Karpas-422 (cell line): ENCODE measurements around the gene RALGAPB. TPM values are rescaled to one million over a fixed set of nuclear protein-coding genes. Genes with fewer than 3 reads are reported as not detected.
"Not testable (repeated sequence)": the region's sequence is repeated elsewhere in the genome, so short reads cannot be mapped to it uniquely, and the experiment has no call there.

ENCODE experiments used
- DNase-seq: peaks from one replicate; pipeline ENCODE4 v3.0.0-alpha.2; 2015
- H2AFZ ChIP-seq: fragments of 200-600 bp; sonication (generic); 2 replicates; pipeline ENCODE4 v1.6.1; 2014; ENCODE audit warnings: antibody characterized with exemption, low read length, mixed read lengths
- H3K27ac ChIP-seq: fragments of 200-600 bp; sonication (generic); 2 replicates; pipeline ENCODE4 v1.5.1; 2014; ENCODE audit warnings: mild to moderate bottlenecking, low read length, moderate library complexity
- H3K27me3 ChIP-seq: fragments of 200-600 bp; sonication (generic); 2 replicates; pipeline ENCODE4 v1.6.1; 2014; ENCODE audit warnings: low read length, mixed read lengths
- H3K36me3 ChIP-seq: fragments of 200-600 bp; sonication (generic); 2 replicates; pipeline ENCODE4 v1.6.1; 2014; ENCODE audit warnings: low read length, mixed read lengths; ENCODE audit not compliant: insufficient read depth
- H3K4me1 ChIP-seq: fragments of 200-600 bp; sonication (generic); 2 replicates; pipeline ENCODE4 v1.6.1; 2014; ENCODE audit warnings: mild to moderate bottlenecking, low read length, mixed read lengths
- H3K4me2 ChIP-seq: fragments of 200-600 bp; sonication (generic); 2 replicates; pipeline ENCODE4 v1.6.1; 2014; ENCODE audit warnings: low read length, low read depth, mild to moderate bottlenecking; ENCODE audit not compliant: poor library complexity, severe bottlenecking
- H3K4me3 ChIP-seq: fragments of 200-600 bp; sonication (generic); 2 replicates; pipeline ENCODE4 v1.5.1; 2014; ENCODE audit warnings: mild to moderate bottlenecking, antibody characterized with exemption, low read length, mixed read lengths
- H3K79me2 ChIP-seq: fragments of 200-600 bp; sonication (generic); 2 replicates; pipeline ENCODE4 v1.6.1; 2014; ENCODE audit warnings: mild to moderate bottlenecking, low read length, mixed read lengths
- H3K9ac ChIP-seq: fragments of 200-600 bp; sonication (generic); 2 replicates; pipeline ENCODE4 v1.6.0; 2014; ENCODE audit warnings: low read length
- H3K9me2 ChIP-seq: fragments of 200-600 bp; sonication (generic), shearing (Covaris generic); replicated peaks from 2 replicates; pipeline ENCODE4 v1.6.0; 2014; ENCODE audit warnings: mild to moderate bottlenecking, low read length, moderate library complexity; ENCODE audit not compliant: insufficient read depth
- H3K9me3 ChIP-seq: fragments of 300-700, 200-600 bp; sonication (generic); 2 replicates; pipeline ENCODE4 v1.6.1; 2014; ENCODE audit warnings: low read length, mixed read lengths
- H4K20me1 ChIP-seq: fragments of 200-600 bp; sonication (generic); 2 replicates; pipeline ENCODE4 v1.6.1; 2014; ENCODE audit warnings: mild to moderate bottlenecking, antibody characterized with exemption, low read length, low read depth; ENCODE audit not compliant: insufficient read depth
- total RNA-seq: library from RNA; depleted of rRNA; stranded (reverse); fragments of >200 nt; shearing (Covaris generic); gene quantifications from 2 replicates; pipeline ENCODE4 v1.2.3, GENCODE V29; 2014; ENCODE audit warnings: low replicate concordance

RALGAPB gene
- total RNA-seq, 1 experiment from 2014 or later = 58.6 TPM

- Histone ChIP-seq H2AFZ (no peak overlapping the region), H3K27ac (no peak overlapping the region), H4K20me1 (peaks cover 83% of the 10 kb centered on the region), H3K36me3 (peaks cover 81% of the 10 kb centered on the region), H3K4me1 (peaks cover 78% of the 10 kb centered on the region), H3K27me3 (no peaks in the 10 kb centered on the region), H3K9ac (no peak overlapping the region), H3K9me3 (no peaks in the 10 kb centered on the region), H3K9me2 (no peaks in the 10 kb centered on the region), H3K4me3 (no peak overlapping the region), H3K4me2 (peak overlapping the region; percentile 33), H3K79me2 (peaks cover 87% of the 10 kb centered on the region)
- DNase-seq = no peak
Measured at GRCh38 chr20:38430679-38431325, 41.8 kb upstream of the RALGAPB start.

GRCh38 chr20:38432292-38432691 lies 40.4 kb upstream of the RALGAPB start:
- Histone ChIP-seq H3K9me2 (no peaks in the 10 kb centered on the region), H3K4me2 (peak overlapping the region; percentile 33), H3K79me2 (peaks cover 74% of the 10 kb centered on the region), H3K9me3 (no peaks in the 10 kb centered on the region), H3K4me1 (peaks cover 64% of the 10 kb centered on the region), H3K27me3 (no peaks in the 10 kb centered on the region), H3K36me3 (peaks cover 67% of the 10 kb centered on the region), H3K9ac (no peak overlapping the region; the same call in 1 of the 2 replicates), H3K27ac (no peak overlapping the region), H2AFZ (no peak overlapping the region), H3K4me3 (0 out of 2 replicates have a peak overlapping the region, but pooled peaks have one; percentile 7), H4K20me1 (peaks cover 69% of the 10 kb centered on the region)
- DNase-seq = no peak

GRCh38 chr20:38432870-38433269 lies 39.8 kb upstream of the RALGAPB start:
- Histone ChIP-seq H4K20me1 (peaks cover 63% of the 10 kb centered on the region), H3K4me1 (peaks cover 58% of the 10 kb centered on the region), H3K4me3 (peak overlapping the region; percentile 97; the same call in 1 of the 2 replicates), H3K4me2 (peak overlapping the region; percentile 92), H3K9ac (peak overlapping the region; percentile 89; the same call in 1 of the 2 replicates), H3K36me3 (peaks cover 61% of the 10 kb centered on the region), H3K79me2 (peaks cover 68% of the 10 kb centered on the region), H3K27ac (peak overlapping the region; percentile 87; the same call in 1 of the 2 replicates)
- DNase-seq, H3K9me2 ChIP-seq, H2AFZ ChIP-seq, H3K27me3 ChIP-seq, H3K9me3 ChIP-seq: not testable (repeated sequence)

GRCh38 chr20:38433304-38433972 lies 39.2 kb upstream of the RALGAPB start:
- Histone ChIP-seq H3K27ac (peak overlapping the region; percentile 87), H3K9me3 (no peaks in the 10 kb centered on the region), H3K79me2 (peaks cover 62% of the 10 kb centered on the region), H3K27me3 (no peaks in the 10 kb centered on the region), H3K9ac (peak overlapping the region; percentile 89), H3K4me2 (peak overlapping the region; percentile 92), H3K9me2 (no peaks in the 10 kb centered on the region), H4K20me1 (peaks cover 58% of the 10 kb centered on the region), H3K36me3 (peaks cover 56% of the 10 kb centered on the region), H2AFZ (no peak overlapping the region), H3K4me3 (peak overlapping the region; percentile 97), H3K4me1 (peaks cover 52% of the 10 kb centered on the region)
- DNase-seq = no peak

GRCh38 chr20:38434301-38434741 lies 38.3 kb upstream of the RALGAPB start:
- Histone ChIP-seq H3K4me2 (peak overlapping the region; percentile 92), H3K79me2 (peaks cover 54% of the 10 kb centered on the region), H3K9me3 (no peaks in the 10 kb centered on the region), H3K9me2 (no peaks in the 10 kb centered on the region), H4K20me1 (peaks cover 49% of the 10 kb centered on the region), H3K27ac (peak overlapping the region; percentile 87), H3K27me3 (no peaks in the 10 kb centered on the region), H3K4me3 (peak overlapping the region; percentile 97), H2AFZ (no peak overlapping the region), H3K36me3 (peaks cover 48% of the 10 kb centered on the region), H3K9ac (peak overlapping the region; percentile 89), H3K4me1 (peaks cover 43% of the 10 kb centered on the region)
- DNase-seq = peak; percentile 73

GRCh38 chr20:38434770-38435554 lies 37.7 kb upstream of the RALGAPB start, which contains the start of gene SNHG17:
TSS of gene SNHG17 (minus strand) at chr20:38435328.
- peak; percentile 98 for DNase-seq
- peak within 1 kb of the TSS; percentile 89 for H2AFZ ChIP-seq
- no peaks in the 10 kb centered on the region for H3K9me3 ChIP-seq
- H3K4me3 ChIP-seq = peak within 1 kb of the TSS; percentile 97
- H3K4me1 ChIP-seq = peaks cover 37% of the 10 kb centered on the region
- H3K79me2 ChIP-seq = peaks cover 47% of the 10 kb centered on the region
- no peaks in the 10 kb centered on the region for H3K9me2 ChIP-seq
- peaks cover 42% of the 10 kb centered on the region for H4K20me1 ChIP-seq
- H3K9ac ChIP-seq = peak within 1 kb of the TSS; percentile 89
- no peaks in the 10 kb centered on the region for H3K27me3 ChIP-seq
- H3K36me3 ChIP-seq = peaks cover 43% of the 10 kb centered on the region
- H3K4me2 ChIP-seq = peak within 1 kb of the TSS; percentile 92
- H3K27ac ChIP-seq = peak within 1 kb of the TSS; percentile 87

GRCh38 chr20:38435555-38435939 lies 37.1 kb upstream of the RALGAPB start:
- Histone ChIP-seq H3K79me2 (peaks cover 46% of the 10 kb centered on the region), H4K20me1 (peaks cover 42% of the 10 kb centered on the region), H3K36me3 (peaks cover 42% of the 10 kb centered on the region), H3K4me2 (no peak overlapping the region), H3K9ac (no peak overlapping the region), H3K27me3 (no peaks in the 10 kb centered on the region), H3K9me2 (no peaks in the 10 kb centered on the region), H3K9me3 (no peaks in the 10 kb centered on the region), H3K4me1 (peaks cover 36% of the 10 kb centered on the region), H2AFZ (peak overlapping the region; percentile 89), H3K27ac (no peak overlapping the region), H3K4me3 (no peak overlapping the region; the same call in 1 of the 2 replicates)
- DNase-seq = no peak

GRCh38 chr20:38437796-38438195 lies 34.8 kb upstream of the RALGAPB start:
- Histone ChIP-seq H3K36me3 (peaks cover 20% of the 10 kb centered on the region), H3K4me3 (no peak overlapping the region), H2AFZ (no peak overlapping the region), H3K9me2 (no peaks in the 10 kb centered on the region), H3K79me2 (peaks cover 24% of the 10 kb centered on the region), H3K9ac (no peak overlapping the region), H3K27ac (no peak overlapping the region), H3K4me2 (no peak overlapping the region), H4K20me1 (peaks cover 20% of the 10 kb centered on the region), H3K27me3 (no peaks in the 10 kb centered on the region), H3K4me1 (peaks cover 18% of the 10 kb centered on the region), H3K9me3 (no peaks in the 10 kb centered on the region)
- no peak for DNase-seq
